ENCODE measurements around the gene ZNF536.

ZNF536 gene

GRCh38 chr19:30469774-30470173 is 97.6 kb downstream of the ZNF536 start:
- no peak overlapping the region for H3K4me3 ChIP-seq (ENCODE audit: control insufficient read depth, low read depth, low read length)
- no peak for TF ChIP-seq CTCF (IDR thresholded peaks at IDR 0.05; ENCODE audit: control insufficient read depth, insufficient read depth, low read depth, low read length, missing control alignments)
- no peak for DNase-seq (ENCODE audit: low read depth)

GRCh38 chr19:30471441-30471840 is 99.3 kb downstream of the ZNF536 start:
- DNase-seq (ENCODE audit: low read depth), result no peak
- TF ChIP-seq CTCF (IDR thresholded peaks at IDR 0.05; ENCODE audit: control insufficient read depth, insufficient read depth, low read depth, low read length, missing control alignments), result no peak
- no peak overlapping the region for H3K4me3 ChIP-seq (ENCODE audit: control insufficient read depth, low read depth, low read length)

- no peak overlapping the region for H3K4me3 ChIP-seq (ENCODE audit: control insufficient read depth, low read depth, low read length)
- DNase-seq (ENCODE audit: low read depth), result no peak
- TF ChIP-seq CTCF (IDR thresholded peaks at IDR 0.05; ENCODE audit: control insufficient read depth, insufficient read depth, low read depth, low read length, missing control alignments), result no peak
Measured at GRCh38 chr19:30473334-30473867, 101.2 kb downstream of the ZNF536 start.

GRCh38 chr19:30476997-30477396 is 104.8 kb downstream of the ZNF536 start:
- DNase-seq (ENCODE audit: low read depth), result no peak
- no peak for TF ChIP-seq CTCF (IDR thresholded peaks at IDR 0.05; ENCODE audit: control insufficient read depth, insufficient read depth, low read depth, low read length, missing control alignments)
- H3K4me3 ChIP-seq (ENCODE audit: control insufficient read depth, low read depth, low read length), result no peak overlapping the region

- no peak overlapping the region for H3K4me3 ChIP-seq (ENCODE audit: control insufficient read depth, low read depth, low read length)
- DNase-seq (ENCODE audit: low read depth), result no peak
- no peak for TF ChIP-seq CTCF (IDR thresholded peaks at IDR 0.05; ENCODE audit: control insufficient read depth, insufficient read depth, low read depth, low read length, missing control alignments)
Measured at GRCh38 chr19:30479231-30479630, 107.0 kb downstream of the ZNF536 start.

- DNase-seq (ENCODE audit: low read depth), result no peak
- TF ChIP-seq CTCF (IDR thresholded peaks at IDR 0.05; ENCODE audit: control insufficient read depth, insufficient read depth, low read depth, low read length, missing control alignments), result no peak
- H3K4me3 ChIP-seq (ENCODE audit: control insufficient read depth, low read depth, low read length), result no peak overlapping the region
Measured at GRCh38 chr19:30480097-30480496, 107.9 kb downstream of the ZNF536 start.

GRCh38 chr19:30481063-30481462 is 108.9 kb downstream of the ZNF536 start:
- DNase-seq (ENCODE audit: low read depth), result no peak
- no peak for TF ChIP-seq CTCF (IDR thresholded peaks at IDR 0.05; ENCODE audit: control insufficient read depth, insufficient read depth, low read depth, low read length, missing control alignments)
- no peak overlapping the region for H3K4me3 ChIP-seq (ENCODE audit: control insufficient read depth, low read depth, low read length)
